Lung (tissue), 12 donors: ENCODE measurements around the gene SDC1. TPM values are rescaled to one million over a fixed set of nuclear protein-coding genes. Genes with fewer than 3 reads are reported as not detected.

Source experiments
- ATAC-seq: fragments of 200-7000 bp; cut with Tn5 transposase; one replicate; pipeline ENCODE4 v1.9.1; 2020; ENCODE audit warnings: moderate number of reproducible peaks; ENCODE audit not compliant: insufficient read depth, low FRiP score
- DNase-seq, 3 donors: peaks; one replicate each; pipeline ENCODE4 v3.0.0-alpha.2; 2013 to 2017
- H3K27ac ChIP-seq, 2 donors: one replicate each; pipeline ENCODE4 v1.5.1; 2013; ENCODE audit warnings: mild to moderate bottlenecking in 2 of 2, moderate library complexity in 2 of 2, control low read depth in 1 of 2, inconsistent platforms in 1 of 2, low read depth in 1 of 2, low read length in 1 of 2
- H3K27me3 ChIP-seq, 3 donors: one replicate each; pipeline ENCODE4 v1.5.1; 2013; ENCODE audit warnings: low read length in 2 of 3; ENCODE audit not compliant: control insufficient read depth in 3 of 3, insufficient read depth in 3 of 3
- H3K36me3 ChIP-seq, 4 donors: one replicate each; pipeline ENCODE4 v1.5.1; 2013; ENCODE audit warnings: low read length in 4 of 4, mild to moderate bottlenecking in 1 of 4, moderate library complexity in 1 of 4; ENCODE audit not compliant: control insufficient read depth in 4 of 4, insufficient read depth in 4 of 4
- H3K4me1 ChIP-seq, 5 donors: one replicate each; pipeline ENCODE4 v1.5.1; 2013; ENCODE audit warnings: low read length in 5 of 5, mild to moderate bottlenecking in 2 of 5, moderate library complexity in 1 of 5; ENCODE audit not compliant: control insufficient read depth in 5 of 5, insufficient read depth in 5 of 5
- H3K4me3 ChIP-seq: one replicate; pipeline ENCODE4 v1.5.1; 2013; ENCODE audit warnings: mild to moderate bottlenecking, control low read depth, moderate library complexity
- H3K9ac ChIP-seq, 2 donors: one replicate each; pipeline ENCODE4 v1.5.1; 2013; ENCODE audit warnings: low read length in 2 of 2, control low read depth in 1 of 2; ENCODE audit not compliant: insufficient read depth in 1 of 2
- H3K9me3 ChIP-seq, 4 donors: one replicate each; pipeline ENCODE4 v1.5.1; 2013; ENCODE audit warnings: low read length in 3 of 4, mild to moderate bottlenecking in 1 of 4, moderate library complexity in 1 of 4; ENCODE audit not compliant: control insufficient read depth in 4 of 4, insufficient read depth in 3 of 4
- CTCF ChIP-seq: IDR thresholded peaks from 2 replicates; pipeline ENCODE4 v1.5.1; 2012; ENCODE audit warnings: mild to moderate bottlenecking; ENCODE audit errors: control extremely low read depth, extremely low read depth
- WGBS, 2 donors: extraction: QIAGEN DNeasy Blood & Tissue Kit; methylation state at CpG; one replicate each; pipeline ENCODE4 v1.1.7; 2013; 5-methylcytosine and 5-hydroxymethylcytosine counted together
- polyA plus RNA-seq, 2 donors: library from polyadenylated mRNA; stranded (reverse); fragments of 200-250 nt; gene quantifications; one replicate each; pipeline ENCODE4 v1.2.1, GENCODE V29; 2013
- total RNA-seq, 2 donors: library from RNA; depleted of rRNA in 1 of 2; stranded (reverse); fragments of >200 nt in 1 of 2; gene quantifications; one replicate each; pipeline ENCODE4 v1.2.1, GENCODE V29; 2014 to 2021
- donor health status: control.
- donor health status: control.
- donor health status: Bipolar disorder and iron deficiency.
- donor health status: healthy.
- donor health status: DM: yes; HTN: yes; CAD: no.

SDC1 gene
- total and polyA plus RNA-seq, 4 donors, result 94.1 to 234 (median 173) TPM

- Histone ChIP-seq H3K4me1 (peaks cover 0 to 22% (median 5%) of the 10 kb centered on the region in 5 donors), H3K27me3 (no peaks in the 10 kb centered on the region), H3K27ac (peak overlapping the region in 1 of 2 donors; percentile 62), H3K4me3 (no peak overlapping the region), H3K9me3 (no peaks in the 10 kb centered on the region), H3K9ac (no peak overlapping the region), H3K36me3 (peaks cover 0 to 6% (median 0%) of the 10 kb centered on the region in 4 donors)
- no peak for DNase-seq
- TF ChIP-seq CTCF, result no peak
- no peak for ATAC-seq
- 81 to 88% methylated on average over 6 of the region's 6 CpGs for WGBS, 2 donors
Observed at GRCh38 chr2:20199633-20200270, 25.2 kb downstream of the SDC1 start.

GRCh38 chr2:20198796-20199632 is 25.9 kb downstream of the SDC1 start:
- ATAC-seq (no peak), DNase-seq (no peak)
- H3K36me3 ChIP-seq, result peaks cover 0 to 6% (median 0%) of the 10 kb centered on the region in 4 donors
- no peak for TF ChIP-seq CTCF
- H3K9me3 ChIP-seq, result no peaks in the 10 kb centered on the region
- H3K27me3 ChIP-seq, result no peaks in the 10 kb centered on the region
- H3K4me1 ChIP-seq, result peaks cover 0 to 22% (median 5%) of the 10 kb centered on the region in 5 donors
- H3K9ac ChIP-seq, result no peak overlapping the region
- WGBS, 2 donors, result 71 to 79% methylated on average over 14 of the region's 14 CpGs
- H3K27ac ChIP-seq, result peak overlapping the region in 1 of 2 donors; percentile 79
- H3K4me3 ChIP-seq, result no peak overlapping the region

GRCh38 chr2:20198001-20198400 is 26.9 kb downstream of the SDC1 start:
- H3K27ac ChIP-seq, result peak overlapping the region in 1 of 2 donors; percentile 79
- DNase-seq, result peak in 1 of 3 donors; percentile 51
- 59 to 86% methylated on average over 9 of the region's 9 CpGs for WGBS, 2 donors

More at GRCh38 chr2:20198001-20198400, 26.9 kb downstream of the SDC1 start:
- Histone ChIP-seq H3K27me3 (no peaks in the 10 kb centered on the region), H3K9ac (no peak overlapping the region), H3K9me3 (no peaks in the 10 kb centered on the region), H3K36me3 (peaks cover 0 to 6% (median 0%) of the 10 kb centered on the region in 4 donors), H3K4me3 (no peak overlapping the region), H3K4me1 (peaks cover 0 to 22% (median 5%) of the 10 kb centered on the region in 5 donors)
- TF ChIP-seq CTCF, result no peak
- ATAC-seq, result peak; percentile 42
